HCT116 (cell line): ENCODE results near the gene ADARB2.

Experiments used
- JUND ChIP-seq: IDR thresholded peaks from 2 replicates; pipeline ENCODE4 v1.6.1; 2012
- REST ChIP-seq: IDR thresholded peaks from 2 replicates; pipeline ENCODE4 v1.6.1; 2012; ENCODE audit warnings: low read depth
- SIN3A ChIP-seq: IDR thresholded peaks from 2 replicates; pipeline ENCODE4 v1.6.1; 2012; ENCODE audit warnings: low read depth
- YY1 ChIP-seq: IDR thresholded peaks from 2 replicates; pipeline ENCODE4 v1.6.1; 2011; ENCODE audit warnings: low read length, low read depth, moderate library complexity, mild to moderate bottlenecking; ENCODE audit not compliant: insufficient replicate concordance; ENCODE audit errors: extremely low read depth
- ZNF274 ChIP-seq: fragments of 200-500 bp; sonication (Bioruptor generic); IDR thresholded peaks from 2 replicates; pipeline ENCODE4 v1.6.1; 2014; ENCODE audit warnings: mild to moderate bottlenecking, low read depth, low read length, inconsistent platforms
- TF ChIP-seq, protein P1 (sequence below), 3 experiments: fragments of 200-600 bp in 1 of 3; sonication (generic) in 1 of 3; IDR thresholded peaks in 2 of 3; conservative IDR thresholded peaks in 1 of 3; 2 replicates each; pipeline ENCODE4 v1.5.1; 2012 to 2017; ENCODE audit warnings: low read depth in 2 of 3, low read length in 2 of 3, antibody characterized with exemption in 1 of 3, borderline replicate concordance in 1 of 3, control low read depth in 1 of 3, mild to moderate bottlenecking in 1 of 3, mixed read lengths in 1 of 3, mixed run types in 1 of 3, moderate library complexity in 1 of 3; ENCODE audit not compliant: insufficient read depth in 1 of 3

DNA sequence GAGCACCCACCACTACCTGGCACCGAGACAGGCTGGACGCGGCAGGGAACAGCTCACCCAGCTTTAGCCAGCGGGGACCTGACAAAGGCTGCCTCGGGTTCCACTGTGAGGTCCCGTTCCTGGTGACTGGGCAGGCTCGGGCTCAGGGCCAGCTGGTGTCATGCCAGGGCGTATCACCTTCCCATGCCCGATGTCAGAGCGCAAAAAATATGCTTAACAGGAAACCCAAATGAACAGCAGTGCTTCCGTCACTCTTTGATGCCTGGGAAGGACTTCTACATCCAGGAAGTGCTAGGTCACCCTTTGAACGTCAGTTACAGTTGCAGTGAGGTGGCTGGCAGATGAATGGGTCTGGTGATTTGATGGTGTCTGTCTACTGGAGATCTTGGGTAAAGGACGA is 106.0 kb downstream of the ADARB2 start:
- TF ChIP-seq JUND (no peak), ZNF274 (no peak), SIN3A (no peak), YY1 (no peak), REST (no peak)
- TF ChIP-seq, protein P1, sequence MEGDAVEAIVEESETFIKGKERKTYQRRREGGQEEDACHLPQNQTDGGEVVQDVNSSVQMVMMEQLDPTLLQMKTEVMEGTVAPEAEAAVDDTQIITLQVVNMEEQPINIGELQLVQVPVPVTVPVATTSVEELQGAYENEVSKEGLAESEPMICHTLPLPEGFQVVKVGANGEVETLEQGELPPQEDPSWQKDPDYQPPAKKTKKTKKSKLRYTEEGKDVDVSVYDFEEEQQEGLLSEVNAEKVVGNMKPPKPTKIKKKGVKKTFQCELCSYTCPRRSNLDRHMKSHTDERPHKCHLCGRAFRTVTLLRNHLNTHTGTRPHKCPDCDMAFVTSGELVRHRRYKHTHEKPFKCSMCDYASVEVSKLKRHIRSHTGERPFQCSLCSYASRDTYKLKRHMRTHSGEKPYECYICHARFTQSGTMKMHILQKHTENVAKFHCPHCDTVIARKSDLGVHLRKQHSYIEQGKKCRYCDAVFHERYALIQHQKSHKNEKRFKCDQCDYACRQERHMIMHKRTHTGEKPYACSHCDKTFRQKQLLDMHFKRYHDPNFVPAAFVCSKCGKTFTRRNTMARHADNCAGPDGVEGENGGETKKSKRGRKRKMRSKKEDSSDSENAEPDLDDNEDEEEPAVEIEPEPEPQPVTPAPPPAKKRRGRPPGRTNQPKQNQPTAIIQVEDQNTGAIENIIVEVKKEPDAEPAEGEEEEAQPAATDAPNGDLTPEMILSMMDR (IDR thresholded peaks at IDR 0.05 in 2 of 3, conservative IDR thresholded peaks at IDR 0.05 in 1 of 3; ENCODE audit: borderline replicate concordance in 1 of 3, insufficient read depth in 1 of 3, low read depth in 2 of 3, low read length in 2 of 3): no peak
